ENCODE measurements around the gene TUT1.
"Not testable (repeated sequence)": the region's sequence is repeated elsewhere in the genome, so short reads cannot be mapped to it uniquely, and the experiment has no call there.

Gene TUT1

GRCh38 chr11:62621027-62621566 lies 29.8 kb upstream of the TUT1 start:
- Histone ChIP-seq H3K27ac (peak overlapping the region; percentile 86), H3K27me3 (ENCODE audit: insufficient read depth, low read depth, severe bottlenecking) (no peaks in the 10 kb centered on the region), H3K36me3 (peaks cover 21% of the 10 kb centered on the region), H3K4me3 (ENCODE audit: low read depth, low read length) (peak overlapping the region; percentile 69), H3K9me3 (ENCODE audit: severe bottlenecking) (no peaks in the 10 kb centered on the region)
- TF ChIP-seq CTCF (IDR thresholded peaks at IDR 0.05; ENCODE audit: low read depth, low read length), result no peak
- no peak for DNase-seq

GRCh38 chr11:62616957-62617356 lies 25.6 kb upstream of the TUT1 start:
- not testable (repeated sequence) for H3K27ac ChIP-seq; H3K4me3 ChIP-seq (ENCODE audit: low read depth, low read length); H3K9me3 ChIP-seq (ENCODE audit: severe bottlenecking); H3K36me3 ChIP-seq; DNase-seq; H3K27me3 ChIP-seq (ENCODE audit: insufficient read depth, low read depth, severe bottlenecking)

GRCh38 chr11:62615521-62615920 lies 24.2 kb upstream of the TUT1 start:
- H3K9me3 ChIP-seq (ENCODE audit: severe bottlenecking), result no peaks in the 10 kb centered on the region
- H3K36me3 ChIP-seq, result peaks cover 5% of the 10 kb centered on the region; the same call in 1 of the 2 replicates
- TF ChIP-seq CTCF (IDR thresholded peaks at IDR 0.05; ENCODE audit: low read depth, low read length), result no peak
- no peak for DNase-seq
- no peak overlapping the region for H3K4me3 ChIP-seq (ENCODE audit: low read depth, low read length)
- no peaks in the 10 kb centered on the region for H3K27me3 ChIP-seq (ENCODE audit: insufficient read depth, low read depth, severe bottlenecking)
- no peak overlapping the region for H3K27ac ChIP-seq

GRCh38 chr11:62614275-62614674 lies 23.0 kb upstream of the TUT1 start:
- Histone ChIP-seq H3K36me3 (peaks cover 5% of the 10 kb centered on the region; the same call in 1 of the 2 replicates), H3K4me3 (ENCODE audit: low read depth, low read length) (no peak overlapping the region), H3K9me3 (ENCODE audit: severe bottlenecking) (no peaks in the 10 kb centered on the region), H3K27me3 (ENCODE audit: insufficient read depth, low read depth, severe bottlenecking) (no peaks in the 10 kb centered on the region), H3K27ac (peak overlapping the region; percentile 6; the same call in 1 of the 2 replicates)
- no peak for TF ChIP-seq CTCF (IDR thresholded peaks at IDR 0.05; ENCODE audit: low read depth, low read length)
- no peak for DNase-seq

GRCh38 chr11:62613291-62613778 lies 22.0 kb upstream of the TUT1 start:
- Histone ChIP-seq H3K27ac (peak overlapping the region; percentile 29), H3K9me3 (ENCODE audit: severe bottlenecking) (no peaks in the 10 kb centered on the region), H3K4me3 (ENCODE audit: low read depth, low read length) (no peak overlapping the region), H3K27me3 (ENCODE audit: insufficient read depth, low read depth, severe bottlenecking) (no peaks in the 10 kb centered on the region), H3K36me3 (peaks cover 5% of the 10 kb centered on the region; the same call in 1 of the 2 replicates)
- DNase-seq, result no peak
- no peak for TF ChIP-seq CTCF (IDR thresholded peaks at IDR 0.05; ENCODE audit: low read depth, low read length)

GRCh38 chr11:62612366-62613290 lies 21.3 kb upstream of the TUT1 start, which contains the start of the genes EML3 and ROM1:
EML3 (minus strand) TSS chr11:62612775; CDS start chr11:62612457, 318 bp downstream.
ROM1 (plus strand) TSS chr11:62613257; CDS start chr11:62613282, 25 bp downstream.
- H3K27me3 ChIP-seq (ENCODE audit: insufficient read depth, low read depth, severe bottlenecking), result no peaks in the 10 kb centered on the region
- peaks cover 5% of the 10 kb centered on the region; the same call in 1 of the 2 replicates for H3K36me3 ChIP-seq
- peak within 1 kb of the TSS; percentile 73 for H3K27ac ChIP-seq
- TF ChIP-seq CTCF (IDR thresholded peaks at IDR 0.05; ENCODE audit: low read depth, low read length), result peak; percentile 95
- H3K9me3 ChIP-seq (ENCODE audit: severe bottlenecking), result no peaks in the 10 kb centered on the region
- peak; percentile 92 for DNase-seq
- peak within 1 kb of the TSS; percentile 76 for H3K4me3 ChIP-seq (ENCODE audit: low read depth, low read length)

All from WERI-Rb-1 (cell line).